ENCODE measurements around the gene ACOXL. TPM values are rescaled to one million over a fixed set of nuclear protein-coding genes. Genes with fewer than 3 reads are reported as not detected.
A peak's percentile ranks its signal among the peaks of the same experiment; 100 is the strongest.

Gene ACOXL
- polyA plus RNA-seq, 3 donors, result 0.35 TPM; not detected in 2

DNA sequence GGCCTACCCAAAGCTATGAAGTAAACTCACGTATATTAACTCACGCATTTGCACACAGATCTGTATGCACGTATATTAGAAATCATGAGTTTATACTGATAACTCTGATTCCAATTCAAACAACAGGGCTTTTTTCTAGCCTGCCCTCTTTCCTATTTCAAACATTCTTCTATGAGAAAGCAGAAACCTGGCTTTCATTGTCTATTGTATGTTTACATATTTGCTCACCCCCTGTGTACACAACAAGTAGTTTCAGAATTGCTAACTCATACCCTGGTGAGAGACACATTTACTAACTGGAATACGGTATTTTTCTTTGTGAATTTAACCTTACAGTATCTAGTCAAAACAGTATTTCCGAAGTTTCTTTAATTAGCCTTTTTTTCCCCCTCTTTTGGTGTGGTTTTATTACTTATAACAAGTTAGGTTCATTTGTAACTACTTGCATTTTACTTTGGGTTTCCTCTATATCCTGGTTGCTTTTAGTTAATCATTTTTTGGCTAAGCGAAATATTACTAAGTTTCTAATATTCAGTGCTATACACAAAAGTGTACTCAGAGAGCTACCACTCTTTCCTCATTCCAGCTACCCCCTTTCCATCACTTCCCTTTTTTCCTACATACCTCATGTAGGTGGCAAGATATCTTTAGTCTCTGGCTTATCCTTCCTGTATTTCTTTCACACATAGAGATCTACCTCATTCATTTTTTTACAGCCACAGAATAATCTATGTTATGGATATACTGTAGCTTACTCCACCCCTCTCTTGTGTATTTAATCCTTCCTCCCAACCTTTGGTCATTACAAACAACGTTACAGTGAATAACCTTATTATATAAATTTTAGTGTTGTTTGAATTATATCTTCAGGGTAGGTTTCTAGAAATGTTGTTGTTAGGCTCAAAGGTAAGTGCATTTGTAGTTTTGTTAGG is 275.6 kb downstream of the ACOXL start:
- H3K27me3 ChIP-seq (ENCODE audit: control insufficient read depth in 2 of 2, insufficient read depth in 2 of 2, low read length in 2 of 2), result no peaks in the 10 kb centered on the region
- TF ChIP-seq, protein P1, sequence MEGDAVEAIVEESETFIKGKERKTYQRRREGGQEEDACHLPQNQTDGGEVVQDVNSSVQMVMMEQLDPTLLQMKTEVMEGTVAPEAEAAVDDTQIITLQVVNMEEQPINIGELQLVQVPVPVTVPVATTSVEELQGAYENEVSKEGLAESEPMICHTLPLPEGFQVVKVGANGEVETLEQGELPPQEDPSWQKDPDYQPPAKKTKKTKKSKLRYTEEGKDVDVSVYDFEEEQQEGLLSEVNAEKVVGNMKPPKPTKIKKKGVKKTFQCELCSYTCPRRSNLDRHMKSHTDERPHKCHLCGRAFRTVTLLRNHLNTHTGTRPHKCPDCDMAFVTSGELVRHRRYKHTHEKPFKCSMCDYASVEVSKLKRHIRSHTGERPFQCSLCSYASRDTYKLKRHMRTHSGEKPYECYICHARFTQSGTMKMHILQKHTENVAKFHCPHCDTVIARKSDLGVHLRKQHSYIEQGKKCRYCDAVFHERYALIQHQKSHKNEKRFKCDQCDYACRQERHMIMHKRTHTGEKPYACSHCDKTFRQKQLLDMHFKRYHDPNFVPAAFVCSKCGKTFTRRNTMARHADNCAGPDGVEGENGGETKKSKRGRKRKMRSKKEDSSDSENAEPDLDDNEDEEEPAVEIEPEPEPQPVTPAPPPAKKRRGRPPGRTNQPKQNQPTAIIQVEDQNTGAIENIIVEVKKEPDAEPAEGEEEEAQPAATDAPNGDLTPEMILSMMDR (IDR thresholded peaks at IDR 0.05), result no peak
- no peak overlapping the region for H3K4me3 ChIP-seq (replicated peaks in 1 of 3; ENCODE audit: low read depth in 2 of 3, low read length in 3 of 3)
- H3K27me3 Mint-ChIP-seq (ENCODE audit: low read depth in 3 of 3), result peaks cover 0 to 4% (median 0%) of the 10 kb centered on the region in 3 donors
- peaks cover 2 to 5% of the 10 kb centered on the region in 2 donors for H3K36me3 Mint-ChIP-seq
- peak overlapping the region in 1 of 7 donors; percentile 5 for H3K27ac Mint-ChIP-seq
- H2AFZ ChIP-seq (ENCODE audit: insufficient read depth, low read depth, low read length, poor library complexity, severe bottlenecking), result no peak overlapping the region
- H3K27ac ChIP-seq (ENCODE audit: low read depth in 1 of 2, low read length in 2 of 2), result no peak overlapping the region
- intact Hi-C loops (cut with micrococcal nuclease), result no loop called here
- H3K4me3 Mint-ChIP-seq, result no peak overlapping the region
- no peaks in the 10 kb centered on the region for H3K36me3 ChIP-seq (replicated peaks in 1 of 2; ENCODE audit: control insufficient read depth in 1 of 2, insufficient read depth in 2 of 2, low read length in 2 of 2)
- H3K4me1 Mint-ChIP-seq, result peaks cover 34% of the 10 kb centered on the region
- H4K20me1 ChIP-seq (ENCODE audit: insufficient read depth, low read length), result no peaks in the 10 kb centered on the region
- H3K4me2 ChIP-seq (replicated peaks; ENCODE audit: extremely low read depth, low read length, poor library complexity, severe bottlenecking), result no peak overlapping the region
- peak in 2 of 3 donors; percentile 33 to 35 for DNase-seq
- peaks cover 25 to 28% of the 10 kb centered on the region in 2 donors for H3K4me1 ChIP-seq (ENCODE audit: control insufficient read depth in 1 of 2, insufficient read depth in 2 of 2, low read length in 2 of 2)
- H3K9ac ChIP-seq (ENCODE audit: insufficient read depth, low read length, poor library complexity, severe bottlenecking), result no peak overlapping the region
- peaks cover 3 to 15% (median 4%) of the 10 kb centered on the region in 7 donors for H3K9me3 Mint-ChIP-seq
- H3K9me3 ChIP-seq (replicated peaks in 1 of 2; ENCODE audit: control insufficient read depth in 1 of 2, insufficient read depth in 1 of 2, low read length in 2 of 2), result peaks cover 0 to 5% of the 10 kb centered on the region in 2 donors
- 94% methylated on average over 3 of the region's 7 CpGs for WGBS (ENCODE audit: insufficient coverage)
- H3K79me2 ChIP-seq (ENCODE audit: insufficient read depth, low read length), result no peaks in the 10 kb centered on the region

DNA sequence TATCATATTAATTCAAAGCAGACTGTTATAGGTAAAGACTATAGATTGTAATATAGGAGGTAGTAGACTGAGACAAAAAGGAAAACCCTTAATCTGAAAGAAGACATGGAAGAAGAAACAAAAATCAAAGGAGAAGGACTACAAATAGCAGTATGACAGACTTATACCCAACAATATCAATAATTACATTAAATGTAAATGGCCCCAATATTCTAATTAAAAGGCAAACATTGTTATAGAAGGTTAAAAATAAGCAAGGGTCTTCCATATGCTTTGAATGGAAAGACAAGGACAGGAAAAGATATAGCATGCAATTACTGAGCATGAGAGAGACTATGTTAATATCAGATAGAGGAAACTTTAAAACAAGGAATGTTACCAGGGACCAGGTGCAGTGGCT is 278.8 kb downstream of the ACOXL start:
- Histone ChIP-seq H3K4me1 (ENCODE audit: control insufficient read depth in 1 of 2, insufficient read depth in 2 of 2, low read length in 2 of 2) (peaks cover 19 to 37% of the 10 kb centered on the region in 2 donors), H3K27ac (ENCODE audit: low read depth in 1 of 2, low read length in 2 of 2) (no peak overlapping the region), H3K27me3 (ENCODE audit: control insufficient read depth in 2 of 2, insufficient read depth in 2 of 2, low read length in 2 of 2) (no peaks in the 10 kb centered on the region), H3K36me3 (replicated peaks in 1 of 2; ENCODE audit: control insufficient read depth in 1 of 2, insufficient read depth in 2 of 2, low read length in 2 of 2) (no peaks in the 10 kb centered on the region), H3K4me3 (replicated peaks in 1 of 3; ENCODE audit: low read depth in 2 of 3, low read length in 3 of 3) (no peak overlapping the region), H3K9me3 (replicated peaks in 1 of 2; ENCODE audit: control insufficient read depth in 1 of 2, insufficient read depth in 1 of 2, low read length in 2 of 2) (peaks cover 0 to 8% of the 10 kb centered on the region in 2 donors), H4K20me1 (ENCODE audit: insufficient read depth, low read length) (no peaks in the 10 kb centered on the region), H2AFZ (ENCODE audit: insufficient read depth, low read depth, low read length, poor library complexity, severe bottlenecking) (no peak overlapping the region), H3K4me2 (replicated peaks; ENCODE audit: extremely low read depth, low read length, poor library complexity, severe bottlenecking) (no peak overlapping the region), H3K9ac (ENCODE audit: insufficient read depth, low read length, poor library complexity, severe bottlenecking) (no peak overlapping the region), H3K79me2 (ENCODE audit: insufficient read depth, low read length) (no peaks in the 10 kb centered on the region)
- TF ChIP-seq, protein P1 (IDR thresholded peaks at IDR 0.05), result no peak
- H3K4me3 Mint-ChIP-seq, result no peak overlapping the region
- peaks cover 4 to 6% of the 10 kb centered on the region in 2 donors for H3K36me3 Mint-ChIP-seq
- no peak for DNase-seq
- peaks cover 28% of the 10 kb centered on the region for H3K4me1 Mint-ChIP-seq
- peaks cover 3 to 22% (median 10%) of the 10 kb centered on the region in 7 donors for H3K9me3 Mint-ChIP-seq
- H3K27me3 Mint-ChIP-seq (ENCODE audit: low read depth in 3 of 3), result no peaks in the 10 kb centered on the region
- no peak overlapping the region for H3K27ac Mint-ChIP-seq
- intact Hi-C loops (cut with micrococcal nuclease), result no loop called here
